OCI-LY7 (cell line): ENCODE results near the gene AMOTL1.

ENCODE experiments used
- CTCF ChIP-seq: fragments of 200-600 bp; sonication (generic); conservative IDR thresholded peaks from 2 replicates; pipeline ENCODE4 v1.5.1; 2014; ENCODE audit warnings: mild to moderate bottlenecking, antibody characterized with exemption, low read length, moderate library complexity, mixed read lengths
- EZH2phosphoT487 ChIP-seq: fragments of 200-600 bp; sonication (generic); IDR thresholded peaks from 2 replicates; pipeline ENCODE4 v1.6.1; 2018; ENCODE audit warnings: low read depth, borderline replicate concordance, mild to moderate bottlenecking, mixed run types, antibody characterized with exemption, low read length, moderate library complexity, mixed read lengths

GRCh38 chr11:94802501-94802900 lies 34.3 kb downstream of the AMOTL1 start:
- TF ChIP-seq CTCF (no peak), EZH2phosphoT487 (no peak)
